PC-3 (cell line): ENCODE data around the gene ISM2. TPM values are rescaled to one million over a fixed set of nuclear protein-coding genes. Genes with fewer than 3 reads are reported as not detected.

Experiments
- ATAC-seq: fragments of 200-7000 bp; cut with Tn5 transposase; 2 replicates; pipeline ENCODE4 v1.9.1; 2020; ENCODE audit warnings: mild to moderate bottlenecking, moderate library complexity
- BruUV-seq: library from RNA; stranded (reverse); fragments of 400-500 nt; replicated peaks from 2 replicates; lab custom pipeline; 2021; lab: Mats Ljungman, UMichigan
- CTCF ChIA-PET: fragments of 300-600 bp; sonication (Branson Sonifier 250); formaldehyde crosslinking; loops from one replicate; lab custom pipeline; 2022; ENCODE audit warnings: antibody characterized with exemption; lab: Charles Lee
- POLR2A ChIA-PET: fragments of 300-600 bp; sonication (Branson Sonifier 250); formaldehyde crosslinking; loops from one replicate; lab custom pipeline; 2022; ENCODE audit warnings: antibody characterized with exemption; ENCODE audit not compliant: unreplicated experiment; lab: Charles Lee
- DNase-seq: peaks from one replicate; pipeline ENCODE4 v3.0.0-alpha.2; 2015
- H2AFZ ChIP-seq: fragments of 300-600 bp; sonication (generic); 2 replicates; pipeline ENCODE4 v1.6.0; 2016; ENCODE audit warnings: antibody characterized with exemption, low read length
- H3F3A ChIP-seq: fragments of 300-600 bp; sonication (generic); one replicate; pipeline ENCODE4 v1.6.0; 2017; ENCODE audit warnings: antibody characterized with exemption, low read length, control low read depth, mild to moderate bottlenecking; ENCODE audit not compliant: unreplicated experiment
- H3K27ac ChIP-seq: fragments of 300-600 bp; sonication (generic); 2 replicates; pipeline ENCODE4 v1.5.1; 2016; ENCODE audit warnings: mild to moderate bottlenecking, low read length
- H3K27me3 ChIP-seq: fragments of 300-600 bp; sonication (generic); 2 replicates; pipeline ENCODE4 v1.6.1; 2016; ENCODE audit warnings: low read length, mixed read lengths
- H3K36me3 ChIP-seq: fragments of 300-600 bp; sonication (generic); 2 replicates; pipeline ENCODE4 v1.6.1; 2016; ENCODE audit warnings: low read depth, mixed run types, low read length, mixed read lengths
- H3K4me1 ChIP-seq: fragments of 300-600 bp; sonication (generic); 2 replicates; pipeline ENCODE4 v1.5.1; 2016; ENCODE audit warnings: low read length; ENCODE audit not compliant: insufficient read depth
- H3K4me2 ChIP-seq: fragments of 300-600 bp; sonication (generic); 2 replicates; pipeline ENCODE4 v1.6.0; 2016; ENCODE audit warnings: low read length
- H3K4me3 ChIP-seq: fragments of 300-600 bp; sonication (generic); 2 replicates; pipeline ENCODE4 v1.5.1; 2016; ENCODE audit warnings: mild to moderate bottlenecking, low read length, mixed read lengths
- H3K79me2 ChIP-seq: fragments of 300-600 bp; sonication (generic); 2 replicates; pipeline ENCODE4 v1.6.1; 2017; ENCODE audit warnings: low read length, mixed read lengths
- H3K9ac ChIP-seq: fragments of 300-600 bp; sonication (generic); 2 replicates; pipeline ENCODE4 v1.6.0; 2016; ENCODE audit warnings: mild to moderate bottlenecking, low read length
- H3K9me2 ChIP-seq: fragments of 300-600 bp; sonication (generic); replicated peaks from 2 replicates; pipeline ENCODE4 v1.6.1; 2016; ENCODE audit warnings: mixed run types, low read length, mixed read lengths
- H3K9me3 ChIP-seq: fragments of 300-600 bp; sonication (generic); 2 replicates; pipeline ENCODE4 v1.6.1; 2016; ENCODE audit warnings: low read length, mixed read lengths
- H4K20me1 ChIP-seq: fragments of 300-600 bp; sonication (generic); 2 replicates; pipeline ENCODE4 v1.6.1; 2016; ENCODE audit warnings: low read length, mixed read lengths
- CTCF ChIP-seq: fragments of 300-600 bp; sonication (generic); conservative IDR thresholded peaks from 2 replicates; pipeline ENCODE4 v1.5.1; 2017; ENCODE audit warnings: antibody characterized with exemption, low read depth, mild to moderate bottlenecking, low read length
- EZH2 ChIP-seq: fragments of 300-600 bp; sonication (generic); IDR thresholded peaks from one replicate; pipeline ENCODE4 v1.6.1; 2017; ENCODE audit warnings: antibody characterized with exemption, mild to moderate bottlenecking, low read length; ENCODE audit not compliant: unreplicated experiment
- EZH2phosphoT487 ChIP-seq: fragments of 300-600 bp; sonication (generic); IDR thresholded peaks from 2 replicates; pipeline ENCODE4 v1.6.1; 2018; ENCODE audit warnings: mild to moderate bottlenecking, antibody characterized with exemption, low read length, borderline replicate concordance
- intact Hi-C: fragments of 100-400 bp; cut with micrococcal nuclease; formaldehyde crosslinking; loops from 2 replicates; pipeline ENCODE4 v1.9.0; 2023
- total RNA-seq: library from RNA; depleted of rRNA; stranded (reverse); fragments of >200 nt; gene quantifications from 2 replicates; pipeline ENCODE4 v1.2.3, GENCODE V29; 2014

ISM2 gene
- total RNA-seq, 1 experiment from 2014 or later, result 0.95 TPM

DNA sequence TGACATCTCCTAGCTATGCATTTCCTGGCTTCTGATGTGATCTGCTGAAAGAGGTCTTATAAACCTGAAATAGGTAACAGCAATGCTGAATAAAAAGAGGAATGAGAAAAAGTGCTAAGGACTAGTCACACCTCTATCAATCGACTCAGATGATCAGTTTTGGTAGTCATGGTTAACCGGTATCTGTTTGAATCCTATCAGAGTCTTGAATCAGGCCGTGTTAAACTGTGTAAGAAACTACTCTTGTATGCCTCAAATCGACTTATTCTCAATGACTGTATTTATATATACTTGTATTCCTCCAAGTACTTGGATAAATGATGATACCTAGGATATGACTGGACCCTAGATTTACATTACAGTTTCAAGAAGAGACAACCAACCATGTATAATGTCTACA, 10.8 kb upstream of the ISM2 start:
- H3K4me1 ChIP-seq, result peaks cover 18% of the 10 kb centered on the region
- CTCF ChIA-PET, result interaction anchor here (0.6 kb wide), 1 partner anchor 272 kb away, joined by 8 read pairs; no protein-coding TSS in a partner anchor
- no peak overlapping the region for H3K4me2 ChIP-seq
- H3F3A ChIP-seq, result no peaks in the 10 kb centered on the region
- POLR2A ChIA-PET, result no interaction called here
- no peaks in the 10 kb centered on the region for H3K9me3 ChIP-seq
- intact Hi-C loops, result no loop called here
- H4K20me1 ChIP-seq, result no peaks in the 10 kb centered on the region
- H3K36me3 ChIP-seq, result peaks cover 9% of the 10 kb centered on the region; the same call in 1 of the 2 replicates
- no peak overlapping the region for H2AFZ ChIP-seq
- H3K27me3 ChIP-seq, result no peaks in the 10 kb centered on the region
- no peak for ATAC-seq
- no peak overlapping the region for H3K4me3 ChIP-seq
- DNase-seq, result no peak
- no peak for TF ChIP-seq CTCF
- no peak for TF ChIP-seq EZH2phosphoT487
- TF ChIP-seq EZH2, result no peak
- H3K9me2 ChIP-seq, result no peaks in the 10 kb centered on the region
- BruUV-seq, result no TSS peak
- H3K27ac ChIP-seq, result no peak overlapping the region
- H3K9ac ChIP-seq, result no peak overlapping the region
- H3K79me2 ChIP-seq, result no peaks in the 10 kb centered on the region

- Histone ChIP-seq H3K4me3 (no peak overlapping the region), H3K9me3 (no peaks in the 10 kb centered on the region), H3K9me2 (no peaks in the 10 kb centered on the region), H3K79me2 (no peaks in the 10 kb centered on the region), H3K4me2 (peak overlapping the region; percentile 1; the same call in 1 of the 2 replicates), H3K4me1 (peaks cover 18% of the 10 kb centered on the region), H3K27ac (no peak overlapping the region), H3F3A (no peaks in the 10 kb centered on the region), H2AFZ (no peak overlapping the region), H3K9ac (no peak overlapping the region), H3K27me3 (no peaks in the 10 kb centered on the region), H3K36me3 (peaks cover 9% of the 10 kb centered on the region; the same call in 1 of the 2 replicates), H4K20me1 (no peaks in the 10 kb centered on the region)
- ChIA-PET POLR2A (no interaction called here), CTCF (no interaction called here)
- no peak for TF ChIP-seq EZH2
- TF ChIP-seq CTCF, result no peak
- no peak for TF ChIP-seq EZH2phosphoT487
- ATAC-seq (peak; percentile 64), DNase-seq (peak; percentile 64)
- BruUV-seq, result TSS peak; percentile 8
- intact Hi-C loops, result no loop called here
These were observed 10.3 kb upstream of the ISM2 start for GRCh38 chr14:77508876-77509275.

DNA sequence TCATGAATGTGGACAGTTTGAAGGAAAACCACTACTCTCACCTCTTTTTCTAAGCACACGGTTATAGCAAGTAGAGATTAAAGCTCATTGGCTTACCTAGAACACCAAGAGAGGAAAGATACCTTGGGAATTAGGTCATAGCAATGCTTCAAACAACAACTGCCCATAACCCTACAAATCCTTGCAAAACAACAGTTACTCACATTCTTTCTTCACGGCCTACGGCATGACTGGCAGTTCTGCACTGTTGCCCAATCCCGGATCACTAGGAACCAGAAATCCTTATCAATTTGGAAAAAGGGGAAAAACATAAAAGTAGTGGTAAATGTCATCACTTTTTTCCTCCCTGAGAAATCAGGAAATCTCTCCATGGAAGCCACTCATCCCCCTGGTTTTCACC, 9.6 kb upstream of the ISM2 start:
- Histone ChIP-seq H3K4me2 (peak overlapping the region; percentile 1; the same call in 1 of the 2 replicates), H3K9me3 (no peaks in the 10 kb centered on the region), H3K9me2 (no peaks in the 10 kb centered on the region), H3F3A (no peaks in the 10 kb centered on the region), H4K20me1 (no peaks in the 10 kb centered on the region), H3K79me2 (no peaks in the 10 kb centered on the region), H3K36me3 (peaks cover 9% of the 10 kb centered on the region; the same call in 1 of the 2 replicates), H3K27me3 (no peaks in the 10 kb centered on the region), H3K27ac (no peak overlapping the region), H3K4me1 (peaks cover 18% of the 10 kb centered on the region), H3K9ac (no peak overlapping the region), H2AFZ (no peak overlapping the region), H3K4me3 (no peak overlapping the region)
- TF ChIP-seq CTCF, result no peak
- TF ChIP-seq EZH2, result no peak
- no peak for TF ChIP-seq EZH2phosphoT487
- BruUV-seq, result no TSS peak
- intact Hi-C loops, result no loop called here
- ChIA-PET CTCF (no interaction called here), POLR2A (no interaction called here)
- peak; percentile 39 for DNase-seq
- no peak for ATAC-seq
